A549 (cell line): ENCODE results near the gene RAB11FIP4. TPM values are rescaled to one million over a fixed set of nuclear protein-coding genes. Genes with fewer than 3 reads are reported as not detected.

ENCODE experiments used
- ATAC-seq, 2 experiments: fragments of 200-7000 bp in 1 of 2; fragments of >200 bp in 1 of 2; cut with Nextera tagmentation in 1 of 2; cut with Tn5 transposase in 1 of 2; 3 replicates each; pipeline versions ENCODE4 v1.8.0 to v1.9.1; 2018 to 2020; ENCODE audit warnings: mild to moderate bottlenecking in 1 of 2, moderate library complexity in 1 of 2
- CTCF ChIA-PET: fragments of 300-600 bp; sonication (Branson Sonifier 250); formaldehyde crosslinking; extraction: SDS; loops from one replicate; lab custom pipeline; 2021; ENCODE audit warnings: antibody characterized with exemption, inconsistent platforms; lab: Yijun Ruan, JAX
- POLR2A ChIA-PET: fragments of 350-600 bp; formaldehyde crosslinking; extraction: SDS; loops from one replicate; lab custom pipeline; 2021; ENCODE audit warnings: antibody characterized with exemption, inconsistent platforms; lab: Yijun Ruan, JAX
- DNase-seq, 2 experiments: peaks; one replicate each; pipeline versions ENCODE4 v3.0.0 to v3.0.0-alpha.2; 2011 to 2016; ENCODE audit warnings: low read depth in 1 of 2, low spot score in 1 of 2
- FAIRE-seq: peaks from 2 replicates; lab custom pipeline; 2011; peaks lifted over from hg19 to GRCh38; lab: Jason Lieb, UNC
- H3K27ac ChIP-seq, 2 experiments: fragments of >200 bp; sonication (Bioruptor Twin); formaldehyde crosslinking; 3 replicates each; pipeline ENCODE4 v1.5.1; 2016 to 2017
- H3K4me1 ChIP-seq: fragments of >200 bp; sonication (Bioruptor Twin); formaldehyde crosslinking; 3 replicates; pipeline ENCODE4 v1.6.1; 2016
- H3K4me2 ChIP-seq: fragments of >200 bp; sonication (Bioruptor Twin); formaldehyde crosslinking; 3 replicates; pipeline ENCODE4 v1.6.1; 2016
- H3K4me3 ChIP-seq: fragments of >200 bp; sonication (Bioruptor Twin); formaldehyde crosslinking; 3 replicates; pipeline ENCODE4 v1.5.1; 2016
- H3K9me3 ChIP-seq: fragments of >200 bp; sonication (Bioruptor Twin); formaldehyde crosslinking; 3 replicates; pipeline ENCODE4 v1.6.1; 2016
- BHLHE40 ChIP-seq: IDR thresholded peaks from 2 replicates; pipeline ENCODE4 v1.6.1; 2012; ENCODE audit warnings: low read depth, low read length, inconsistent platforms
- CEBPB ChIP-seq, 2 experiments: fragments of >200 bp in 1 of 2; sonication (Bioruptor Twin) in 1 of 2; formaldehyde crosslinking in 1 of 2; IDR thresholded peaks; 2 replicates each; pipeline ENCODE4 v1.6.1; 2012 to 2016
- EHF ChIP-seq: fragments of 250-450 bp; sonication (Bioruptor Pico); IDR thresholded peaks from 2 replicates; pipeline ENCODE4 v1.5.0; 2020; ENCODE audit warnings: mild to moderate bottlenecking
- FOSL2 ChIP-seq, 2 experiments: fragments of 450-650 bp in 1 of 2; fragments of >200 bp in 1 of 2; sonication (Bioruptor Twin) in 1 of 2; formaldehyde crosslinking; IDR thresholded peaks; 2 replicates each; pipeline versions ENCODE4 v1.5.0 to v1.6.1; 2016 to 2020; ENCODE audit warnings: mild to moderate bottlenecking in 1 of 2, moderate library complexity in 1 of 2
- FOXS1 ChIP-seq: fragments of 250-450 bp; sonication (Bioruptor Pico); IDR thresholded peaks from 2 replicates; pipeline ENCODE4 v1.5.0; 2020; ENCODE audit warnings: mild to moderate bottlenecking, moderate library complexity
- HOXB13 ChIP-seq: fragments of 250-450 bp; sonication (Bioruptor Pico); IDR thresholded peaks from 2 replicates; pipeline ENCODE4 v1.5.0; 2020; ENCODE audit warnings: low read depth, mild to moderate bottlenecking, moderate library complexity
- HOXB5 ChIP-seq: fragments of 250-450 bp; sonication (Bioruptor Pico); IDR thresholded peaks from 2 replicates; pipeline ENCODE4 v1.5.0; 2020; ENCODE audit warnings: mild to moderate bottlenecking, moderate library complexity
- JUNB ChIP-seq: fragments of >200 bp; sonication (Bioruptor Twin); formaldehyde crosslinking; IDR thresholded peaks from 2 replicates; pipeline ENCODE4 v1.6.1; 2016
- KDM5A ChIP-seq: fragments of 200-600 bp; sonication (generic); IDR thresholded peaks from 2 replicates; pipeline ENCODE4 v1.6.1; 2016; ENCODE audit warnings: antibody characterized with exemption, mild to moderate bottlenecking
- MYC ChIP-seq: IDR thresholded peaks from 2 replicates; pipeline ENCODE4 v1.6.1; 2012; ENCODE audit warnings: mild to moderate bottlenecking, inconsistent platforms, low read length, improper control_type of control experiment, borderline replicate concordance
- PHF8 ChIP-seq: fragments of 200-600 bp; sonication (generic); IDR thresholded peaks from 2 replicates; pipeline ENCODE4 v1.6.1; 2016; ENCODE audit warnings: low read depth, mild to moderate bottlenecking, antibody characterized with exemption, moderate library complexity, borderline replicate concordance
- POLR2AphosphoS2 ChIP-seq: conservative IDR thresholded peaks from 2 replicates; pipeline ENCODE4 v1.6.1; 2012; ENCODE audit warnings: low read length, improper control_type of control experiment, inconsistent platforms
- RAD21 ChIP-seq, 2 experiments: fragments of >200 bp in 1 of 2; sonication (Bioruptor Twin) in 1 of 2; formaldehyde crosslinking in 1 of 2; IDR thresholded peaks in 1 of 2; conservative IDR thresholded peaks in 1 of 2; 2 replicates in 1 of 2; 3 replicates in 1 of 2; pipeline ENCODE4 v1.6.1; 2012 to 2018; ENCODE audit warnings: inconsistent platforms in 1 of 2
- RFX5 ChIP-seq: fragments of 450-650 bp; IDR thresholded peaks from 2 replicates; pipeline ENCODE4 v1.7.1; 2014; ENCODE audit warnings: antibody characterized with exemption, mild to moderate bottlenecking, moderate library complexity
- RNF2 ChIP-seq: fragments of 200-600 bp; sonication (generic); IDR thresholded peaks from 2 replicates; pipeline ENCODE4 v1.6.1; 2016; ENCODE audit warnings: low read depth, mild to moderate bottlenecking, antibody characterized with exemption, moderate library complexity, borderline replicate concordance
- SMC3 ChIP-seq: fragments of >200 bp; sonication (Bioruptor Twin); formaldehyde crosslinking; IDR thresholded peaks from 3 replicates; pipeline ENCODE4 v1.6.1; 2018; ENCODE audit warnings: inconsistent platforms
- TFCP2L1 ChIP-seq: fragments of 250-450 bp; sonication (Bioruptor Pico); IDR thresholded peaks from 2 replicates; pipeline ENCODE4 v1.5.0; 2021; ENCODE audit warnings: mild to moderate bottlenecking
- WGBS: methylation state at CpG from one replicate; pipeline ENCODE4 v1.1.6; 2017; ENCODE audit errors: missing lambda C conversion rate; 5-methylcytosine and 5-hydroxymethylcytosine counted together
- polyA plus RNA-seq, 4 experiments: library from polyadenylated mRNA; depleted of rRNA in 3 of 4; stranded (reverse); fragments of >200 nt; fragmentation: RNase III in 1 of 4; extraction: RNeasy Plus Mini Kit Qiagen cat#74134 plus additional on column Dnase treatment in 1 of 4; gene quantifications; 2 replicates in 3 of 4; 3 replicates in 1 of 4; pipeline ENCODE4 v1.2.3, GENCODE V29; 2011 to 2017
- TF ChIP-seq, protein P1 (sequence below): fragments of 150-350 bp; IDR thresholded peaks from 2 replicates; pipeline ENCODE4 v1.6.1; 2014; ENCODE audit warnings: low read depth, mild to moderate bottlenecking, low read length
- TF ChIP-seq, protein P2 (sequence below): fragments of >200 bp; sonication (Bioruptor Twin); formaldehyde crosslinking; IDR thresholded peaks from 3 replicates; pipeline ENCODE4 v1.5.1; 2016
- TF ChIP-seq, protein P3 (sequence below): fragments of 450-650 bp; IDR thresholded peaks from 2 replicates; pipeline ENCODE4 v1.6.1; 2014; ENCODE audit warnings: antibody characterized with exemption
- TF ChIP-seq, protein P4 (sequence below): fragments of >200 bp; sonication (Bioruptor Twin); formaldehyde crosslinking; IDR thresholded peaks from 3 replicates; pipeline ENCODE4 v1.6.1; 2016

RAB11FIP4 gene
- polyA plus RNA-seq, 2 of the 4 experiments (the other 2 are of a cell fraction): 1.9 to 3.5 TPM

DNA sequence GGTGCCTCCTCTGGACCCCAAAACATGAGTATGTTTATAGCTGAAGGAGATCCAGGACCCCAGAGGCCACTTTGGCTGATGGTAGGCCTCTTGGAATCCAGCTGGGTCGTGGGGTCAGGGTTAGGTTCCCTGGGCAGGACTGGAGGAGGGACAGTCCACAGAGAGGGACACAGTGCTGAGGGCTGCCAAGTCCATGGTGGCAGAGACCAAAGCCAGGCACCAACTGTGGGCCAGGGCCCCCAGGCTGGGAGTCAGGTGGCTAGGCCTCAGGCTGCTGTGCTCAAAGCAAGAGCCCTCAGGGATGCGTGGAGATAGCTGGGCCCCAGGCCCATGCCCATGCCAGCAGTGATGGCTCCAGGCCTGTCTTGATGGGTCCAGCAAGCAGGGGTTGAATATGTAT, 44.1 kb downstream of the RAB11FIP4 start (continued):
- TF ChIP-seq, protein P1, sequence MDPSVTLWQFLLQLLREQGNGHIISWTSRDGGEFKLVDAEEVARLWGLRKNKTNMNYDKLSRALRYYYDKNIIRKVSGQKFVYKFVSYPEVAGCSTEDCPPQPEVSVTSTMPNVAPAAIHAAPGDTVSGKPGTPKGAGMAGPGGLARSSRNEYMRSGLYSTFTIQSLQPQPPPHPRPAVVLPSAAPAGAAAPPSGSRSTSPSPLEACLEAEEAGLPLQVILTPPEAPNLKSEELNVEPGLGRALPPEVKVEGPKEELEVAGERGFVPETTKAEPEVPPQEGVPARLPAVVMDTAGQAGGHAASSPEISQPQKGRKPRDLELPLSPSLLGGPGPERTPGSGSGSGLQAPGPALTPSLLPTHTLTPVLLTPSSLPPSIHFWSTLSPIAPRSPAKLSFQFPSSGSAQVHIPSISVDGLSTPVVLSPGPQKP: no peak
- TF ChIP-seq JUNB: no peak

DNA sequence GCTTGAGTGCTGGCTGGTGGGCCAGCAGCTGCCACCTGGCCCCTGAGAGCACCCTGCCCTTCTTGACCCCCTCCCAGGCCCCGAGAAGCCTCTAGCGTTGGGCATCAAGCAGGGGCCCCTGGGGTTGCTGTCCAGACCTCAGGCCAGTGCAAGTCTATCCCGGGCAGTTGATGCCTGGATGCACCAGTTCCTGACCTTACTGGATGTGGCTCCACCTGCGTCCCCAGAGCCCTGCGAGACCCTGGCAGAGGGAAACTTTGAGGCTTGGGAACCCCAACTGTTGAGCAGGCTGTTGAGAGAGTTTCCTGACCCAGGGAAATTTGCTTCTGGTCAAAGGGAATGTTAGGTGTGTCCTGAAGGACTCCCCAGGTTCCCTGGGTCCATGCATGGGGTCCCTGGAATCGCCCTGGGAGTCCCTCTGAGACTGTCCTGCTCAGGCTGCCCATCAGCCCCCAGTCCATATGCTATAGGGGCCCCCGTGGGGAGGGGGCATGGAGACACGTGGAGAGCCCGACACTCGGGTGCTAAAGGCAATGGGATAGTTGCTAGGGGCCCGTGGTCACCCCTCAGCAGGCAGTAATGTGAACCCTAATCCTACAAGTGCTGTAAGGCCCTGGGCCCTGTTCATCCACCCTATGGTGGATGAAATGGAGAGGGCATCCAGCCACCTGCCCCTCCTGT, 46.4 kb downstream of the RAB11FIP4 start:
- Histone ChIP-seq H3K4me3 (no peak overlapping the region), H3K27ac (no peak overlapping the region), H3K4me1 (no peaks in the 10 kb centered on the region), H3K4me2 (peak overlapping the region; percentile 54), H3K9me3 (no peaks in the 10 kb centered on the region)
- WGBS: 20% methylated on average over 11 of the region's 11 CpGs
- DNase-seq: no peak
- FAIRE-seq: no peak
- TF ChIP-seq PHF8: no peak
- no peak for TF ChIP-seq RAD21 (conservative IDR thresholded peaks at IDR 0.05 in 1 of 2, IDR thresholded peaks at IDR 0.05 in 1 of 2)
- TF ChIP-seq RFX5: no peak
- no peak for TF ChIP-seq FOXS1 (CRISPR knock-in tag)
- TF ChIP-seq TFCP2L1 (CRISPR knock-in tag): no peak
- no peak for TF ChIP-seq RNF2
- TF ChIP-seq FOSL2 (IDR thresholded peaks at IDR 0.05): no peak
- no peak for TF ChIP-seq FOSL2 (CRISPR knock-in tag; IDR thresholded peaks at IDR 0.05)
- no peak for TF ChIP-seq BHLHE40
- no peak for TF ChIP-seq HOXB5
- no peak for TF ChIP-seq POLR2AphosphoS2
- TF ChIP-seq SMC3: no peak
- TF ChIP-seq, protein P2, sequence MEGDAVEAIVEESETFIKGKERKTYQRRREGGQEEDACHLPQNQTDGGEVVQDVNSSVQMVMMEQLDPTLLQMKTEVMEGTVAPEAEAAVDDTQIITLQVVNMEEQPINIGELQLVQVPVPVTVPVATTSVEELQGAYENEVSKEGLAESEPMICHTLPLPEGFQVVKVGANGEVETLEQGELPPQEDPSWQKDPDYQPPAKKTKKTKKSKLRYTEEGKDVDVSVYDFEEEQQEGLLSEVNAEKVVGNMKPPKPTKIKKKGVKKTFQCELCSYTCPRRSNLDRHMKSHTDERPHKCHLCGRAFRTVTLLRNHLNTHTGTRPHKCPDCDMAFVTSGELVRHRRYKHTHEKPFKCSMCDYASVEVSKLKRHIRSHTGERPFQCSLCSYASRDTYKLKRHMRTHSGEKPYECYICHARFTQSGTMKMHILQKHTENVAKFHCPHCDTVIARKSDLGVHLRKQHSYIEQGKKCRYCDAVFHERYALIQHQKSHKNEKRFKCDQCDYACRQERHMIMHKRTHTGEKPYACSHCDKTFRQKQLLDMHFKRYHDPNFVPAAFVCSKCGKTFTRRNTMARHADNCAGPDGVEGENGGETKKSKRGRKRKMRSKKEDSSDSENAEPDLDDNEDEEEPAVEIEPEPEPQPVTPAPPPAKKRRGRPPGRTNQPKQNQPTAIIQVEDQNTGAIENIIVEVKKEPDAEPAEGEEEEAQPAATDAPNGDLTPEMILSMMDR: no peak
- TF ChIP-seq, protein P1: no peak
- TF ChIP-seq, protein P3, sequence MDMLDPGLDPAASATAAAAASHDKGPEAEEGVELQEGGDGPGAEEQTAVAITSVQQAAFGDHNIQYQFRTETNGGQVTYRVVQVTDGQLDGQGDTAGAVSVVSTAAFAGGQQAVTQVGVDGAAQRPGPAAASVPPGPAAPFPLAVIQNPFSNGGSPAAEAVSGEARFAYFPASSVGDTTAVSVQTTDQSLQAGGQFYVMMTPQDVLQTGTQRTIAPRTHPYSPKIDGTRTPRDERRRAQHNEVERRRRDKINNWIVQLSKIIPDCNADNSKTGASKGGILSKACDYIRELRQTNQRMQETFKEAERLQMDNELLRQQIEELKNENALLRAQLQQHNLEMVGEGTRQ: no peak
- TF ChIP-seq HOXB13 (CRISPR knock-in tag): no peak
- TF ChIP-seq KDM5A: no peak
- TF ChIP-seq, protein P4, sequence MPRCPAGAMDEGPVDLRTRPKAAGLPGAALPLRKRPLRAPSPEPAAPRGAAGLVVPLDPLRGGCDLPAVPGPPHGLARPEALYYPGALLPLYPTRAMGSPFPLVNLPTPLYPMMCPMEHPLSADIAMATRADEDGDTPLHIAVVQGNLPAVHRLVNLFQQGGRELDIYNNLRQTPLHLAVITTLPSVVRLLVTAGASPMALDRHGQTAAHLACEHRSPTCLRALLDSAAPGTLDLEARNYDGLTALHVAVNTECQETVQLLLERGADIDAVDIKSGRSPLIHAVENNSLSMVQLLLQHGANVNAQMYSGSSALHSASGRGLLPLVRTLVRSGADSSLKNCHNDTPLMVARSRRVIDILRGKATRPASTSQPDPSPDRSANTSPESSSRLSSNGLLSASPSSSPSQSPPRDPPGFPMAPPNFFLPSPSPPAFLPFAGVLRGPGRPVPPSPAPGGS: no peak
- TF ChIP-seq MYC: no peak
- no peak for TF ChIP-seq EHF (CRISPR knock-in tag)
- TF ChIP-seq CEBPB (IDR thresholded peaks at IDR 0.05): no peak
- POLR2A ChIA-PET: interaction anchor here (0.5 kb wide), 1 partner anchor 82 kb away, joined by 3 read pairs; no protein-coding TSS in a partner anchor
- ATAC-seq: peak; percentile 15 to 48; a peak in 5 of 6 replicates
- CTCF ChIA-PET: interaction anchor here (0.6 to 23.7 kb wide), 57 partner anchors 8 to 571 kb away, joined by 3 to 490 read pairs (median 5); no protein-coding TSS in a partner anchor
